Cardiac muscle cell (in vitro differentiated cells and primary cell): ENCODE data around the gene EXOC4. TPM values are rescaled to one million over a fixed set of nuclear protein-coding genes. Genes with fewer than 3 reads are reported as not detected.

Experiments
- DNase-seq, 2 donors: peaks; one replicate each; pipeline versions ENCODE4 v3.0.0 to v3.0.0-alpha.2; 2010 to 2017; ENCODE audit warnings: low read depth in 1 of 2, low spot score in 1 of 2
- H3K27ac ChIP-seq: fragments of 200-600 bp; sonication (generic); 2 replicates; pipeline ENCODE4 v1.5.1; 2016
- H3K27me3 ChIP-seq: fragments of 200-600 bp; sonication (generic); 2 replicates; pipeline ENCODE4 v1.6.0; 2016; ENCODE audit warnings: control low read depth
- H3K36me3 ChIP-seq: fragments of 200-600 bp; sonication (generic); 2 replicates; pipeline ENCODE4 v1.5.1; 2016; ENCODE audit warnings: control low read depth
- H3K4me1 ChIP-seq: fragments of 200-600 bp; sonication (generic); 2 replicates; pipeline ENCODE4 v1.8.1; 2017; ENCODE audit warnings: low read depth, mild to moderate bottlenecking, mixed run types
- H3K4me3 ChIP-seq: fragments of 200-600 bp; sonication (generic); 2 replicates; pipeline ENCODE4 v1.5.1; 2016; ENCODE audit warnings: mild to moderate bottlenecking
- H3K9me3 ChIP-seq: fragments of 200-600 bp; sonication (generic); 2 replicates; pipeline ENCODE4 v1.5.1; 2017; ENCODE audit warnings: low read depth, mild to moderate bottlenecking, control low read depth
- polyA plus RNA-seq: library from polyadenylated mRNA; unstranded; fragments of >200 nt; fragmentation: Nextera tagmentation; extraction: Ambion mirVana; gene quantifications from 2 replicates; pipeline ENCODE4 v1.2.1, GENCODE V29; 2016
- total RNA-seq: library from RNA; depleted of rRNA; stranded (reverse); fragments of >200 nt; gene quantifications from 2 replicates; pipeline ENCODE4 v1.2.3, GENCODE V29; 2016
- TF ChIP-seq, protein P1 (sequence below): IDR thresholded peaks from 2 replicates; pipeline ENCODE4 v1.5.1; 2012; ENCODE audit warnings: low read depth, mild to moderate bottlenecking, low read length

EXOC4 gene
- total and polyA plus RNA-seq, 2 experiments from 2014 or later, result 33.6 to 46.0 TPM

DNA sequence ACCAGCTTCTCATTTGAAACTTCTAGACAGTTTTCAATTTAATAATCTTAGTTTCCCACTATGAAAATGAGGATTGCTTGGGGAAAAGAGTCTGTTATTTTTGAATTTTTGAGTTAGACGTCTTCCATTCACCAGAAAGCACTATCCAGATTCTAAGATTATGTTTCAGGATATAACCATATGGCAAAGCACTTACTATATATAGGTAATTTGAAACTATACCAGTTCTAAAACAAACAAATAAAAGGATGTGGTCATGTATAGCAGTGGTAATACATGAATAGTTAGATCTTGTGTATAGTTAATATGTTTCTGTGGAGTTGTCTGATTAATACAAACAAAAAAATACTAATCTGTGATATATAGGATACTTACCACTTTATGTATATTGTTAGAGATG, 320.0 kb downstream of the EXOC4 start:
- no peak overlapping the region for H3K4me3 ChIP-seq
- H3K27me3 ChIP-seq, result no peaks in the 10 kb centered on the region
- no peak overlapping the region for H3K27ac ChIP-seq
- H3K9me3 ChIP-seq, result no peaks in the 10 kb centered on the region
- TF ChIP-seq, protein P1, sequence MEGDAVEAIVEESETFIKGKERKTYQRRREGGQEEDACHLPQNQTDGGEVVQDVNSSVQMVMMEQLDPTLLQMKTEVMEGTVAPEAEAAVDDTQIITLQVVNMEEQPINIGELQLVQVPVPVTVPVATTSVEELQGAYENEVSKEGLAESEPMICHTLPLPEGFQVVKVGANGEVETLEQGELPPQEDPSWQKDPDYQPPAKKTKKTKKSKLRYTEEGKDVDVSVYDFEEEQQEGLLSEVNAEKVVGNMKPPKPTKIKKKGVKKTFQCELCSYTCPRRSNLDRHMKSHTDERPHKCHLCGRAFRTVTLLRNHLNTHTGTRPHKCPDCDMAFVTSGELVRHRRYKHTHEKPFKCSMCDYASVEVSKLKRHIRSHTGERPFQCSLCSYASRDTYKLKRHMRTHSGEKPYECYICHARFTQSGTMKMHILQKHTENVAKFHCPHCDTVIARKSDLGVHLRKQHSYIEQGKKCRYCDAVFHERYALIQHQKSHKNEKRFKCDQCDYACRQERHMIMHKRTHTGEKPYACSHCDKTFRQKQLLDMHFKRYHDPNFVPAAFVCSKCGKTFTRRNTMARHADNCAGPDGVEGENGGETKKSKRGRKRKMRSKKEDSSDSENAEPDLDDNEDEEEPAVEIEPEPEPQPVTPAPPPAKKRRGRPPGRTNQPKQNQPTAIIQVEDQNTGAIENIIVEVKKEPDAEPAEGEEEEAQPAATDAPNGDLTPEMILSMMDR, result no peak
- no peaks in the 10 kb centered on the region for H3K36me3 ChIP-seq
- H3K4me1 ChIP-seq, result peaks cover 6% of the 10 kb centered on the region
- DNase-seq, result no peak

DNA sequence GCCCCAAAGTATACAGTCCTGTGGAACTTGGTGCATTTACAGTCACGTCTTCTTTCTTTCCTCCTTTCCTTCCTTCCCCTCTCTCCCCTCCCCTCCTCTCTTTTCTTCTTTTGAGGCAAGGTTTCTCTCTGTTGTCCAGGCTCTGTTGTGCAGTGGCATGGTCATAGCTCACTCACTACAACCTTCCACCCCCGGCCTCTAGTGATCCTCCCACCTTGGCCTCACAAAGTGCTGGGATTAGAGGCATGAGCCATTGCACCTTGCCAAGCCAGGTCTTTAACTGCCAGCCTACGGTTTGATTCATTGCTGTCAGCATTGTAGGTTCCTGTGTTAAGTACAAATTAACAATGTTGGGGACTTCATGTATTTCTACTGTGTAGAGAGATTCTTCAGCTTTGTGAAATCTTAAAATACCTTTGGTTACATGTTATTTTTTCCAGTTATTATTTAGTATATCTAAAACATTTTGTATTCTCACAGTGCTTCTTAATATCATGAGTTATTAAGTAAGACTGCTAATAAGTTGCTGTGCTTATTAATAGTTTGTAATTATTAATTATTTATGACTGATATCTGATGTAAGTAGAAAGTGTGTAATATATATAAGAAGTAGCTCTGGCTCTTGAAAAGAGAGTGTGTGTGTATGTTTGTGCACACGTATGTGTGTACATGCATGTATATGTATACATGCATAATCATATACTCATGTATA, 320.8 kb downstream of the EXOC4 start:
- H3K4me1 ChIP-seq, result peaks cover 6% of the 10 kb centered on the region
- no peak overlapping the region for H3K4me3 ChIP-seq
- H3K36me3 ChIP-seq, result no peaks in the 10 kb centered on the region
- TF ChIP-seq, protein P1, result no peak
- H3K27ac ChIP-seq, result no peak overlapping the region
- no peaks in the 10 kb centered on the region for H3K9me3 ChIP-seq
- no peaks in the 10 kb centered on the region for H3K27me3 ChIP-seq
- no peak for DNase-seq

DNA sequence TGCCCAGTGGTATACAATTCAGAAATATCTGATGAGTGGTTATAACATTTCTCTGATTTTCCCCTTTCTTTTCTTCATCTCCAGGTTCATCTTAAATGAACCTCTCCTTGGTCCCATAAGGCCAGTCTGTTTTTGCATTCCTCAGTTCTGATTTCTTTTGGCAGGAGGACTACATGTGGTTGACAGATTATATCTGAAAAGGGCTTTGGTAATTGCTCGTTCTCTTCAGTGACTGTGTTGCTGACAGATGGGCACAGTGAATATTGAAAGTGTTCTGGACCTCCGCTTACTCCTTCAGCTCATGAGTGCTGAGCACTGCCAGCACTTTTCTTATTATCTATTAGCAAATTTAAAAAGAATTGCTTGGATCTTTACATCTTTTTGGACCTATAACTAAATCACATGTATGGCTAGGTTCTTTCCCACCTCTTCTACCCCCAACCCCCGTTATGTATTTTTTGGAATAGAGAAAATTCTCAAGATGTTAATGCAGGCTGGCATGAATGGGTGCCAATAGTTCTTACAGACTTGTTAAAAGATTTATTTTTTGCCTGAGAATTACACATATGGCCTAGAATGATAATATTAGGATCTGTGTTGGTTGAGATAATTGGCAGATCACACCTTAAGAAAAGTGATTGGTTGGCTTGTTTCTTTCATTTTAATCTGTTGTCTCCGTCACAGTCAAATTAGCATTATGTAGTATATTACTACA, 323.0 kb downstream of the EXOC4 start:
- Histone ChIP-seq H3K27me3 (no peaks in the 10 kb centered on the region), H3K9me3 (no peaks in the 10 kb centered on the region), H3K36me3 (no peaks in the 10 kb centered on the region), H3K27ac (no peak overlapping the region), H3K4me1 (peaks cover 6% of the 10 kb centered on the region), H3K4me3 (no peak overlapping the region)
- peak in 1 of 2 donors; percentile 26 for DNase-seq
- TF ChIP-seq, protein P1, result no peak

DNA sequence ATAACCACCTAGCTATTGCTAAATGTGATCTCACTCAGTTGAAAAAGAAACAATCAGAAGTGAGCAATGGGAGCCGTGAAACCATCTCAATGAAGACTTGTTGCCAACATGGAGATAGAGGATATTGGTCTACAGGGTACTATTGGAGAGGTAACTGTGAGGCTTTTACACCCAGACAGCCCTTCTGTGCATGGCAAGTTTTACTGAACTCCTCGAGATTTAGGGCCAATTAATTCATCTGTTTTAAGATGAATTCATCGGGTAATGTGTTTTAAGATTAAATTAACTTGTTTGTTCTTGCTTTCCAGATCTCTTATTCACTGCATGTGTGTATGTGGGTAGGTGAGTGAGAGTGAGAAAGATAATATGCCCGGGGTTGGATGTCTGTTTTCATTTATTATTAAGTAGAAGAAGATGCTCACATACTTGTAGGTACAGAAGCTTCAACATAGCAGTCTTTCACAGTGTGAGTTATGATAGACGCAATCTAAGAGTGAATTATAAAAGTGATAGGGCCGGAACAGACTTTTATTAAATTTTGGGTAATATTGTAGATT, 323.8 kb downstream of the EXOC4 start:
- Histone ChIP-seq H3K27ac (no peak overlapping the region), H3K4me3 (no peak overlapping the region), H3K4me1 (peaks cover 6% of the 10 kb centered on the region), H3K27me3 (no peaks in the 10 kb centered on the region), H3K36me3 (no peaks in the 10 kb centered on the region), H3K9me3 (no peaks in the 10 kb centered on the region)
- TF ChIP-seq, protein P1, result no peak
- no peak for DNase-seq

DNA sequence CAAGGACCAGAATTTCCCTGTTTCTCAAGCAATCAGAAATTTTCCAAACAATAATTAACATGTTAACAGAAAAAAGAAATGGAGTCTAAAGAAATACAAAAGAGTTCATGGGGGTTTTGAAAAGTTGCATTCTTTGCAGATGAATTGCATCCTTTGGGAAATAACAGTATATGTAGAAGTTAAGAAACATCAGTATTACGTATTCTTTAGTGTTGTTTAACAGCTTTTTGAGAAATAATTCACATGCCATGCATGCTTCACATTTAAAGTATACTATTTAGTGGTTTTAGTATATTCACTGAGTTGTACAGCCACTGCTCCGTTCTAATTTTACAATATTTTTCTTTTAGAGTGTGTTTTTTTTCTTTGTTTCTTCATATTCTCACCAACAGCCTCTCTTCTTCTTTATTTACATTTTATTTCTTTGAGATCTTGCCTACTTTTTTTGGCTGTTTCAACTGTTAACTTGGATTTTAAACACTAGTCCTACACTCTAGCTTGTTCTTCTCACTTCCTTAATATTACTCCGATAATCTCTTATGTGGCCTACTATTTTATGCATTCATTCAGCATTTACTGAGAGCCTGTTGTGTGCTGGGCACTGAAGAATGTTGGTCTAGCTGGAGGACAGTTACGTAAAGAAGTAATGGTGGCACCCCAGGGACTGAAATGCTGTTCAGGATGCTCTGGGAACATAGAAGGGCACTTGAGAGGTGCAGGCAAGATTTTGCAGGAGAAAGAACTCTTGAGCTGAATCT, 330.1 kb downstream of the EXOC4 start:
- H3K4me1 ChIP-seq, result no peaks in the 10 kb centered on the region
- DNase-seq, result peak in 1 of 2 donors; percentile 87
- no peak overlapping the region for H3K27ac ChIP-seq
- TF ChIP-seq, protein P1, result no peak
- H3K36me3 ChIP-seq, result no peaks in the 10 kb centered on the region
- no peak overlapping the region for H3K4me3 ChIP-seq
- no peaks in the 10 kb centered on the region for H3K27me3 ChIP-seq
- H3K9me3 ChIP-seq, result no peaks in the 10 kb centered on the region
